Measurements from ENCODE around the gene TRPM1. TPM values are rescaled to one million over a fixed set of nuclear protein-coding genes. Genes with fewer than 3 reads are reported as not detected.

The TRPM1 gene
- total and polyA plus RNA-seq, 2 experiments from 2014 or later: not detected

DNA sequence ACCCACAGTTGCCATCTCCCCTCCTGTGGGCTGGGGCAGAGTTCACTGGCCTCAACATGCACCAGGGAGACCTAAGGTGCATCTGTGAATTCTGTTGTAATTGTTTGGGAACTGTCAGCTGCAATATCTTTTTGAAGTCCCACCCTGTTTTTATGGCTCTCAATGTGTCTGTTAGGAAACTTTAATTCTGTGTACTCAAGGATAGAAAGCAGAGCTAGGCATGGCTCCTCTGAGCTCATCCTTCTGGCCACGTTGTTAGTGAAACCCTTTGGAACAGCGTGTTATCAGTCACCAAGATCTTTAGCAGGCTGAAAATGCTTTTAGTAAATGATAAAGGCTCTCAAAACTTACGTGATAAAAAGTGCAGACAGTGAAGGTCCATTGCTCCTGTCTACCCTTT lies 76.5 kb downstream of the TRPM1 start:
- H3K4me1 ChIP-seq (ENCODE audit: low read depth): peaks cover 6% of the 10 kb centered on the region
- DNase-seq (ENCODE audit: low read depth in 1 of 2, low spot score in 1 of 2): no peak
- H3K9me3 ChIP-seq (ENCODE audit: low read depth): no peaks in the 10 kb centered on the region
- no peaks in the 10 kb centered on the region for H3K27me3 ChIP-seq
- H3K36me3 ChIP-seq: no peaks in the 10 kb centered on the region
- H3K4me3 ChIP-seq: no peak overlapping the region
- TF ChIP-seq, protein P1, sequence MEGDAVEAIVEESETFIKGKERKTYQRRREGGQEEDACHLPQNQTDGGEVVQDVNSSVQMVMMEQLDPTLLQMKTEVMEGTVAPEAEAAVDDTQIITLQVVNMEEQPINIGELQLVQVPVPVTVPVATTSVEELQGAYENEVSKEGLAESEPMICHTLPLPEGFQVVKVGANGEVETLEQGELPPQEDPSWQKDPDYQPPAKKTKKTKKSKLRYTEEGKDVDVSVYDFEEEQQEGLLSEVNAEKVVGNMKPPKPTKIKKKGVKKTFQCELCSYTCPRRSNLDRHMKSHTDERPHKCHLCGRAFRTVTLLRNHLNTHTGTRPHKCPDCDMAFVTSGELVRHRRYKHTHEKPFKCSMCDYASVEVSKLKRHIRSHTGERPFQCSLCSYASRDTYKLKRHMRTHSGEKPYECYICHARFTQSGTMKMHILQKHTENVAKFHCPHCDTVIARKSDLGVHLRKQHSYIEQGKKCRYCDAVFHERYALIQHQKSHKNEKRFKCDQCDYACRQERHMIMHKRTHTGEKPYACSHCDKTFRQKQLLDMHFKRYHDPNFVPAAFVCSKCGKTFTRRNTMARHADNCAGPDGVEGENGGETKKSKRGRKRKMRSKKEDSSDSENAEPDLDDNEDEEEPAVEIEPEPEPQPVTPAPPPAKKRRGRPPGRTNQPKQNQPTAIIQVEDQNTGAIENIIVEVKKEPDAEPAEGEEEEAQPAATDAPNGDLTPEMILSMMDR (IDR thresholded peaks at IDR 0.05; ENCODE audit: low read depth, low read length): no peak
- H3K27ac ChIP-seq: peak overlapping the region; percentile 44

DNA sequence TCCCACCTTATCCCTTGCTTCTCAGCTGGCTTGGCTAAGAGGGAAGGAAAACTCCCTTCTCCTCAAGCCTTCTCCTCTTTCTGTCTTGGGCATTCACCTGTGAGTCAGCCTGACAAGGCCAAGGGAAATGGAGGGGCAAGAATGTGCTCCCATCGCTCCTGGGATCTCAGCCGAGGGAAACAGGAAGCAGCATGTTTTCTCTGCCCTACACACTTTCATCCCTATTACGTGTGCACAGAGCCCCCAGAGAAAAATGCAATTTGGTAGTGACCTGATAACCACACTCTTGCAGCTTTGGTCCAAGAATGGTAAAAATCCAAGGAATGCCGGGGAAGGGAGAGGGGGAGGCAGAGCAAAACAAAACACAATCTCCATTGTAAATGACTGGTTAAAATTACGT lies 77.2 kb downstream of the TRPM1 start:
- peak; percentile 58 to 97 for DNase-seq (ENCODE audit: low read depth in 1 of 2, low spot score in 1 of 2)
- Histone ChIP-seq H3K4me3 (no peak overlapping the region), H3K4me1 (ENCODE audit: low read depth) (peaks cover 6% of the 10 kb centered on the region), H3K9me3 (ENCODE audit: low read depth) (no peaks in the 10 kb centered on the region), H3K27ac (no peak overlapping the region), H3K36me3 (no peaks in the 10 kb centered on the region), H3K27me3 (no peaks in the 10 kb centered on the region)
- TF ChIP-seq, protein P1 (IDR thresholded peaks at IDR 0.05; ENCODE audit: low read depth, low read length): no peak

DNA sequence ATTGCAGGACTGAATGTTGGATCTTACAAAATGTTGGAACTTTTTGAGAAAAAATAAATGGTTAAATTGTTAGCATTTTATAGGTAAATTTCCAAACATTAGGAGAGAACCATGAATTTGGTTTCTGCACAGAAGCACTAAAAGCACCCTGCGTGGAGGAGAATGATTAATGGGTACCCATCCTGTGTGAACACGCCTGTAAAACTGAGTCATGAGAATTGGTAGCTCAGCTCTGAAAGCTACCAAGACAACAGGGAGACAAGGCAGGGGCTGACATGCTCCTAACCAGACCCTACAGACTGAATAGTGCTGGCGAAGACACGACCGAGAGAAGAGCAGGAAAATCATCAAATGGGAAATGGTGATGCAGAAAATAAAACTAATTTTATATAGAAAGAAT lies 77.7 kb downstream of the TRPM1 start:
- Histone ChIP-seq H3K36me3 (no peaks in the 10 kb centered on the region), H3K4me1 (ENCODE audit: low read depth) (peaks cover 6% of the 10 kb centered on the region), H3K27ac (no peak overlapping the region), H3K4me3 (no peak overlapping the region), H3K27me3 (no peaks in the 10 kb centered on the region), H3K9me3 (ENCODE audit: low read depth) (no peaks in the 10 kb centered on the region)
- no peak for DNase-seq (ENCODE audit: low read depth in 1 of 2, low spot score in 1 of 2)
- TF ChIP-seq, protein P1 (IDR thresholded peaks at IDR 0.05; ENCODE audit: low read depth, low read length): no peak

DNA sequence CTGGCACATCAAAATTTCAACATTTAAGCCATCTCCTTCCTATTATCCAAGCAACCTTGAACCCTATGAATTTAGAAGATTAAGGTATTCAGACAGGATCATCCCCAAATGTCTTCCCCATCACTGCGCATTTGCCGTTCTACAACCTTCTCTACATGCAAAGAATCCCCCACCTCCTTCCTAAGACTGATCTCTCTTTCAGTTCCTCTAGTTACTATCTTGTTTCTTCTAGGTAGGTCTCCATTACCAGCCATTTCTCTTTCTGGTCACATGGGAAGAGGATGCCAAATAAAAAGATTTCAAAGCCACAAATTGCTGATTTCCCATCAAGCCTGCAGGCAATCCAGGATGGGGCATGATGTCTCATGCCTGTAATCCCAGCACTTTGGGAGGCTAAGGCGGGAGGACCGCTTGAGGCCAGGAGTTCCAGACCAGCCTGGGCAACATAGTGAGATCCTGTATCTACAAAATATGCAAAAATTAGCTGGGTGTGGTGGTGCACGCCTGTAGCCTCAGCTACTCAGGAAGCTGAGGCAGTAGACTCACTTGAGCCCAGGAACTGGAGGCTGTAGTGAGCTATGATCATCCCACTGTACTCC lies 80.4 kb downstream of the TRPM1 start:
- TF ChIP-seq, protein P1 (IDR thresholded peaks at IDR 0.05; ENCODE audit: low read depth, low read length): no peak
- no peaks in the 10 kb centered on the region for H3K36me3 ChIP-seq
- no peak overlapping the region for H3K4me3 ChIP-seq
- no peak overlapping the region for H3K27ac ChIP-seq
- H3K27me3 ChIP-seq: no peaks in the 10 kb centered on the region
- H3K9me3 ChIP-seq (ENCODE audit: low read depth): no peaks in the 10 kb centered on the region
- no peak for DNase-seq (ENCODE audit: low read depth in 1 of 2, low spot score in 1 of 2)
- H3K4me1 ChIP-seq (ENCODE audit: low read depth): peaks cover 6% of the 10 kb centered on the region

DNA sequence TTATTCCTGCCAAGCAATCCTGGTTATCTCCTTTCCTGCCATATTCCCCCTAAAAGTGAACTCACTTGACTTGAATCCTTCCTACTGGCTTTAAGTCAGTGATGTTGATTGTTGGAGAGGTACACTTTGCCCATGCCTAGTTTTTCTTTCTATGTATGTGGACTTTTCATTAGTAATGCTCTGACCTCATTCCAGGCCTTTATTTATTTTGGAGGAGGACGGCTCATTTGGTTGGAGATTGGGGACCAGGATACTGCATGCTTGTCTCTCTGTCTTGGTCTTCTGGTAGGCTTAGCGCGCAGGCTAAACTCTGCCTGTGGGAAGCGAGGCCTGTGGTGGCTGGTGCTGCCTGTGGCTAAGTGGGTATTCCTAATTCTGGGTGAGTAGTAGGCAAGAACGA lies 81.0 kb downstream of the TRPM1 start:
- H3K4me1 ChIP-seq (ENCODE audit: low read depth): peaks cover 6% of the 10 kb centered on the region
- no peak overlapping the region for H3K4me3 ChIP-seq
- no peaks in the 10 kb centered on the region for H3K36me3 ChIP-seq
- no peak overlapping the region for H3K27ac ChIP-seq
- H3K27me3 ChIP-seq: no peaks in the 10 kb centered on the region
- TF ChIP-seq, protein P1 (IDR thresholded peaks at IDR 0.05; ENCODE audit: low read depth, low read length): no peak
- no peak for DNase-seq (ENCODE audit: low read depth in 1 of 2, low spot score in 1 of 2)
- H3K9me3 ChIP-seq (ENCODE audit: low read depth): no peaks in the 10 kb centered on the region

Data from cardiac muscle cell (in vitro differentiated cells and primary cell).